ENCODE data around the gene SCAMP1. TPM values are rescaled to one million over a fixed set of nuclear protein-coding genes. Genes with fewer than 3 reads are reported as not detected.

Gene SCAMP1
- total RNA-seq, 2 donors from 2014 or later = 21.0 to 39.3 TPM

DNA sequence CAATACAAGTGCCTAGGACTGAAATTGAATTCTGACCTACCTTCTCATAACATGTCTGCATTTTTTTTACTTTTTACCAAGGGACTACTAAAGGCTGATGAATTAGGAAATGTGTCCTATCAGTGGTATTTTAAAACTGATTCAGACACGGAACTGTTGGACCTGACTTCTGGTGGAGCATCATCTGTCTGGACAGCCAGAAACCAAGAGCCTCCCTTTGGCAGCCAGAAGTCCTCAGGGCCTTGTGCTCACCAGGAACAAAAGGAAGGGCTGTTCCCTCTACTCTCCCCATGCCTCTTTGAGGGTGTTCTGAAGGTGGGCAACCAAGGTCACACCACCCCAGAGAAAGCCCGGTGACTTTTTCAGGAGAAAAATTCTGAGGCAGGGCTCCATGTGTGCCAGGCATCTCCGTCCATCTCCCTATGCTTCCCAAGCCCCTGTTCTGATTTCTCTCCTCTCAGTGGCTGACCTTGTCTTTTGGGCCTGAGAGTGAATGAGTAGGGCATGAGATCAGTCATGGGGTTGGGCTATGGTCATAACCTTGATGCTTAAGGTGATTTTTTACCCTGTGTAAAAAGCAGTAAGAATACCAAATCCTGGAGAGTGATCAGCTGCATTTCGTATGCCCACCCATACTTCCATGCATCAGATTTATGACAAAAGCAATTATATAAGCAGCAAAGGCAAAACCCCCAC lies 143.7 kb downstream of the SCAMP1 start:
- TF ChIP-seq, protein P1, sequence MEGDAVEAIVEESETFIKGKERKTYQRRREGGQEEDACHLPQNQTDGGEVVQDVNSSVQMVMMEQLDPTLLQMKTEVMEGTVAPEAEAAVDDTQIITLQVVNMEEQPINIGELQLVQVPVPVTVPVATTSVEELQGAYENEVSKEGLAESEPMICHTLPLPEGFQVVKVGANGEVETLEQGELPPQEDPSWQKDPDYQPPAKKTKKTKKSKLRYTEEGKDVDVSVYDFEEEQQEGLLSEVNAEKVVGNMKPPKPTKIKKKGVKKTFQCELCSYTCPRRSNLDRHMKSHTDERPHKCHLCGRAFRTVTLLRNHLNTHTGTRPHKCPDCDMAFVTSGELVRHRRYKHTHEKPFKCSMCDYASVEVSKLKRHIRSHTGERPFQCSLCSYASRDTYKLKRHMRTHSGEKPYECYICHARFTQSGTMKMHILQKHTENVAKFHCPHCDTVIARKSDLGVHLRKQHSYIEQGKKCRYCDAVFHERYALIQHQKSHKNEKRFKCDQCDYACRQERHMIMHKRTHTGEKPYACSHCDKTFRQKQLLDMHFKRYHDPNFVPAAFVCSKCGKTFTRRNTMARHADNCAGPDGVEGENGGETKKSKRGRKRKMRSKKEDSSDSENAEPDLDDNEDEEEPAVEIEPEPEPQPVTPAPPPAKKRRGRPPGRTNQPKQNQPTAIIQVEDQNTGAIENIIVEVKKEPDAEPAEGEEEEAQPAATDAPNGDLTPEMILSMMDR (IDR thresholded peaks at IDR 0.05) = no peak
- Histone ChIP-seq H3K36me3 (no peaks in the 10 kb centered on the region), H3K9me3 (no peaks in the 10 kb centered on the region), H3K27me3 (no peaks in the 10 kb centered on the region), H3K27ac (peak overlapping the region; percentile 64 to 65), H3K4me1 (peaks cover 0 to 67% of the 10 kb centered on the region in 2 donors), H3K4me3 (no peak overlapping the region)
- no peak for DNase-seq (ENCODE audit: low spot score)

DNA sequence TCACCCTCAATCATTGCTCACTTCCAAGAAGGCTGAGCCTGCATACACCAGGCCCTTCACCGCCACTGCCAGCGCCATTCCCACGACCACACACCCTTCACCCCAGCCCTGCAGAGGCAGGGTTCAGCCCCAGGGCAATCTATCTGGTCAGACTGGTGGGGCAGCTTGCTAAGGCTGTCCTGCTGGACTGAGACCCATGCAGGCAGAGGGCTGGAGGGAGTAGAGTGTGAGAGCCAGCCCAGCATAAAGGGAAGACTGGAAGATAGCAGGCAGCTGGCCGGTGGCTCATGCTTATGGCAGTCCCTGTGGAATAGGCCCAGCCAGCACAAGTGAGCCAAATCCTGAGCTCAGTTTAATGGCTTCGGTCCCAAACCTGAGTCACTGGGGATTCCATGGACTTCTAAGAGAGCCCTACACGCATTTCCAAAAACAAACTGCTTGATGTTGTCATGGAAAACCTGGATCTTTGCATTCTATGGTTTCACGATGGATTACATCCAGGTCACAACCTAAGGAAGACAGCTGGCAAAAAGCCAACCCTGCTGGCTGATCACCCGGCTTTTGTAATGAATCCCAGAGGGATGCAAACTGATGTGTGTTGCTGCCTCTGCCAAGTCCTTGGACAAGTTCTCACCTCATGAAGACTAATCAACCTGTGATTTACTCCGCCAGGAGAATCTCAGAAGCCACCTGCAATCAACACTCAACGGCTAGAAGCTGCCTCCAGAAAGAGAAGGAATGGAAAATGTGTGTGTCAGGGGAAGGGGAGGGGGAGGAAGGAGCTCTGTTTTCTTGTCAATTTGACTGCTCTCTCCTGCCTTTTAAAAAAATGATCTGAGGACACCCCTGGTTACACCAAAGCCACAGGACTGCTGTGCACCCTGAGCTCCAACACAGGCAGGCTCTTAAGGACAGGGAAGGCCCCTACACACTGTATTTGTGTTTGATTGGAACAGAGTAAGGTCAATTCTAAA lies 144.6 kb downstream of the SCAMP1 start:
- peaks cover 0 to 70% of the 10 kb centered on the region in 2 donors for H3K4me1 ChIP-seq

DNA sequence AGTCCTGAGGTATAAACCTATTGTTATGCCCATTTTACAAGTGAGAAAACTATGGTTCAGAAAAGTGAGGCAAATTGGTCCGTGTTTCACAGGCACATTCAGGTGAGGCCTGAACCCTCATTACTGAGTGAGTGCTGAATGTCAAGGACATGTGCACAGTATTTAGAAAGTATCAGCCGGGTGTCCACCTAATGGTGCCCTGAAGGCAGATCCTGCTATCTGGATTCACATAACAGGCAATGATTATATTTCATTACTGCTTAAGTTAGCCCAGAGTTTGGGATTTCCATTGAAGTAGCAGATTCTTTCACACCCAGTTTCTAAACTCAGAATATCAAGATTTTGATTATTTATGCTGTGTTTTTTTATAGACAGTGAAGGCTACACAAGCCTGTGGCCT lies 145.4 kb downstream of the SCAMP1 start:
- H3K4me3 ChIP-seq = no peak overlapping the region
- H3K4me1 ChIP-seq = peaks cover 0 to 79% of the 10 kb centered on the region in 2 donors
- H3K27ac ChIP-seq = peak overlapping the region in 1 of 2 donors; percentile 64
- no peaks in the 10 kb centered on the region for H3K9me3 ChIP-seq
- no peaks in the 10 kb centered on the region for H3K27me3 ChIP-seq
- no peak for DNase-seq (ENCODE audit: low spot score)
- no peaks in the 10 kb centered on the region for H3K36me3 ChIP-seq
- TF ChIP-seq, protein P1 (IDR thresholded peaks at IDR 0.05) = no peak

More for the DNA sequence above, 144.6 kb downstream of the SCAMP1 start:
- Histone ChIP-seq H3K27me3 (no peaks in the 10 kb centered on the region), H3K27ac (peak overlapping the region; percentile 64 to 65), H3K9me3 (no peaks in the 10 kb centered on the region), H3K4me3 (no peak overlapping the region), H3K36me3 (no peaks in the 10 kb centered on the region)
- TF ChIP-seq, protein P1 (IDR thresholded peaks at IDR 0.05) = no peak
- peak; percentile 95 for DNase-seq (ENCODE audit: low spot score)

DNA sequence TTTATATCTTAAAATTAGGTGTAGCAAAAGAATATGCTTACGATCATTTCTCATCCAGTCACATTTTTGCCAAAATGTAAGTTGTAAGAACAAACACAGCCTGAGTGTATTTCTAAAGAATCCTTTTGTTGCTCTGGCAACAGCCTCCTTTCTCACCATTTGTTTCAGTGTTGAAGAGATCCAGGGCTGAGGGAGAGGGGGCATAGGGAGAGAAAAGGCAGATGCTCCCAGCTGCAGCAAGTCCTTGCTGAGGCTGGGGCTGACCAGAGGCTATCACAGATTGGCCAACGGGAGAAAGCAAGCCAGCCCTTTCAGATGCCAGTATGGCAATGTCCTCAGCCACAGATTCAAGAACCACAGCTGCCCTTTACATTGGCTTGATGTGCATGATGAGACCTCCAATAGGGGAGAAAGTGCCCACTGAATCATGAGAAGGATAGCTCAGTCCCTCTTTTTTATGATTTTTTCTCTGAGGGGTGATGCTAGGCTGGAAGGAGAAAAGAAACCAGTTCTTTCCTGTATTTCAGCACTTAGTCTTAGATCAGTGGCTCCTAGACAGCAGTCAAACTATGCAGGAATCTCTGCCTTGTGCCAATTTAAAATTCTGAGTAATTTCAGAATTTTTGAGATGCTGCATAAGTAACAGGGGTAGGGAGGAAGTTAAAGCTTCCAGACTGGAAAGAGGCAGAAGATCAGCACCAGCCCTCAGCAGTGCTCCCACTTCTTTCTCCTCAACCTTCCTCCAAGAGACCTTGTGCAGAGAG lies 146.0 kb downstream of the SCAMP1 start:
- no peak for DNase-seq (ENCODE audit: low spot score)
- Histone ChIP-seq H3K36me3 (no peaks in the 10 kb centered on the region), H3K27me3 (no peaks in the 10 kb centered on the region), H3K4me1 (peaks cover 0 to 79% of the 10 kb centered on the region in 2 donors), H3K27ac (no peak overlapping the region), H3K4me3 (no peak overlapping the region), H3K9me3 (no peaks in the 10 kb centered on the region)
- TF ChIP-seq, protein P1 (IDR thresholded peaks at IDR 0.05) = no peak

DNA sequence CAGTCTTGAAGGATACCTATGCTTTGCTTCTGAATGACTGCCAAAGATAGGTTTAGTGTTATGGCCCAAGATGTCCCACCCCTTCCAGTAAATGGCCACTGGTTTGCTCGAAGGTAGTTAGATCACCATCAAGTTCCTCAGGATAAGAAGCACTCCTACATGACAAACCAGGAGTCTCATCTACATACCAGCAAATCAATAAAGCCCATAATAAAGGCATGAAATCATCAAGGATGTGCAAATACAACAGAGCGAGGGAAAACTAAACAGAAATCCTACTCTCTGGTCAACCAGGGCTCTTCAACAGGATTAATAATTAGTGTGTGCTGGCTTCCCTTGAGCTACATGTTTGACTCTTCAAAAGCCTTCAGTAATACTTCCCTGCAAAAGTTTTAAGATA lies 147.1 kb downstream of the SCAMP1 start:
- TF ChIP-seq, protein P1 (IDR thresholded peaks at IDR 0.05) = no peak
- no peaks in the 10 kb centered on the region for H3K9me3 ChIP-seq
- H3K4me3 ChIP-seq = no peak overlapping the region
- DNase-seq (ENCODE audit: low spot score) = no peak
- peaks cover 0 to 75% of the 10 kb centered on the region in 2 donors for H3K4me1 ChIP-seq
- H3K36me3 ChIP-seq = no peaks in the 10 kb centered on the region
- no peaks in the 10 kb centered on the region for H3K27me3 ChIP-seq
- H3K27ac ChIP-seq = peak overlapping the region in 1 of 2 donors; percentile 27

Measured in right atrium auricular region (tissue), 2 donors.